Measurements from ENCODE around the gene TCEA3. TPM values are rescaled to one million over a fixed set of nuclear protein-coding genes. Genes with fewer than 3 reads are reported as not detected.

The TCEA3 gene
- total RNA-seq, 2 experiments from 2014 or later: 0.26 to 1.3 TPM

- H3K27me3 Mint-ChIP-seq: peaks cover 33% of the 10 kb centered on the region
- DNase-seq: no peak
- no peak overlapping the region for H3K4me3 Mint-ChIP-seq
- no peak for ATAC-seq
- H3K9me3 Mint-ChIP-seq (ENCODE audit: low read depth): no peaks in the 10 kb centered on the region
- no peak overlapping the region for H3K27ac Mint-ChIP-seq
- no peaks in the 10 kb centered on the region for H3K36me3 Mint-ChIP-seq
- CTCF ChIA-PET: no interaction called here
- peaks cover 5% of the 10 kb centered on the region for H3K4me1 Mint-ChIP-seq
These were observed 34.8 kb upstream of the TCEA3 start for GRCh38 chr1:23459338-23459757.

GRCh38 chr1:23456226-23456625 is 31.7 kb upstream of the TCEA3 start:
- no peak overlapping the region for H3K27ac Mint-ChIP-seq
- peaks cover 15% of the 10 kb centered on the region for H3K4me1 Mint-ChIP-seq
- CTCF ChIA-PET: no interaction called here
- ATAC-seq (no peak), DNase-seq (no peak)
- no peaks in the 10 kb centered on the region for H3K9me3 Mint-ChIP-seq (ENCODE audit: low read depth)
- H3K4me3 Mint-ChIP-seq: no peak overlapping the region
- H3K27me3 Mint-ChIP-seq: peaks cover 28% of the 10 kb centered on the region
- H3K36me3 Mint-ChIP-seq: no peaks in the 10 kb centered on the region

- CTCF ChIA-PET: no interaction called here
- no peak for ATAC-seq
These were observed 29.0 kb upstream of the TCEA3 start for GRCh38 chr1:23453455-23454000.

GRCh38 chr1:23452011-23452411 is 27.5 kb upstream of the TCEA3 start:
- CTCF ChIA-PET: no interaction called here
- Mint-ChIP-seq H3K9me3 (ENCODE audit: low read depth) (no peaks in the 10 kb centered on the region), H3K27me3 (peaks cover 8% of the 10 kb centered on the region), H3K4me3 (no peak overlapping the region), H3K36me3 (no peaks in the 10 kb centered on the region), H3K27ac (no peak overlapping the region), H3K4me1 (peaks cover 15% of the 10 kb centered on the region)
- ATAC-seq (peak; percentile 60), DNase-seq (no peak)

More at GRCh38 chr1:23453455-23454000, 29.0 kb upstream of the TCEA3 start:
- Mint-ChIP-seq H3K36me3 (no peaks in the 10 kb centered on the region), H3K9me3 (ENCODE audit: low read depth) (no peaks in the 10 kb centered on the region), H3K4me3 (no peak overlapping the region), H3K27ac (no peak overlapping the region), H3K27me3 (peaks cover 13% of the 10 kb centered on the region), H3K4me1 (peaks cover 15% of the 10 kb centered on the region)
- no peak for DNase-seq

- H3K4me3 Mint-ChIP-seq: no peak overlapping the region
- CTCF ChIA-PET: no interaction called here
- H3K4me1 Mint-ChIP-seq: peaks cover 14% of the 10 kb centered on the region
- H3K36me3 Mint-ChIP-seq: no peaks in the 10 kb centered on the region
- H3K9me3 Mint-ChIP-seq (ENCODE audit: low read depth): no peaks in the 10 kb centered on the region
- DNase-seq: no peak
- peaks cover 8% of the 10 kb centered on the region for H3K27me3 Mint-ChIP-seq
- no peak for ATAC-seq
- H3K27ac Mint-ChIP-seq: no peak overlapping the region
These were observed 26.9 kb upstream of the TCEA3 start for GRCh38 chr1:23451441-23451840.

- Mint-ChIP-seq H3K27me3 (peaks cover 8% of the 10 kb centered on the region), H3K9me3 (ENCODE audit: low read depth) (no peaks in the 10 kb centered on the region), H3K4me1 (peaks cover 10% of the 10 kb centered on the region), H3K4me3 (no peak overlapping the region), H3K27ac (no peak overlapping the region), H3K36me3 (no peaks in the 10 kb centered on the region)
- DNase-seq (no peak), ATAC-seq (no peak)
- CTCF ChIA-PET: no interaction called here
These were observed 26.3 kb upstream of the TCEA3 start for GRCh38 chr1:23450894-23451293.

GRCh38 chr1:23449958-23450357 is 25.4 kb upstream of the TCEA3 start:
- Mint-ChIP-seq H3K4me3 (no peak overlapping the region), H3K27ac (no peak overlapping the region), H3K4me1 (peaks cover 10% of the 10 kb centered on the region), H3K36me3 (no peaks in the 10 kb centered on the region), H3K27me3 (peaks cover under 1% of the 10 kb centered on the region), H3K9me3 (ENCODE audit: low read depth) (no peaks in the 10 kb centered on the region)
- no peak for DNase-seq
- CTCF ChIA-PET: no interaction called here
- no peak for ATAC-seq

GRCh38 chr1:23449306-23449705 is 24.8 kb upstream of the TCEA3 start:
- H3K27me3 Mint-ChIP-seq: no peaks in the 10 kb centered on the region
- no peak overlapping the region for H3K27ac Mint-ChIP-seq
- peaks cover 10% of the 10 kb centered on the region for H3K4me1 Mint-ChIP-seq

GRCh38 chr1:23448846-23449245 is 24.3 kb upstream of the TCEA3 start:
- H3K4me1 Mint-ChIP-seq: peaks cover 10% of the 10 kb centered on the region
- no peak for ATAC-seq
- no peak for DNase-seq
- H3K27ac Mint-ChIP-seq: no peak overlapping the region
- no peaks in the 10 kb centered on the region for H3K9me3 Mint-ChIP-seq (ENCODE audit: low read depth)
- no peaks in the 10 kb centered on the region for H3K27me3 Mint-ChIP-seq
- H3K36me3 Mint-ChIP-seq: no peaks in the 10 kb centered on the region
- H3K4me3 Mint-ChIP-seq: no peak overlapping the region
- CTCF ChIA-PET: no interaction called here

More at GRCh38 chr1:23449306-23449705, 24.8 kb upstream of the TCEA3 start:
- ATAC-seq (no peak), DNase-seq (no peak)
- no peaks in the 10 kb centered on the region for H3K9me3 Mint-ChIP-seq (ENCODE audit: low read depth)
- H3K36me3 Mint-ChIP-seq: no peaks in the 10 kb centered on the region
- H3K4me3 Mint-ChIP-seq: no peak overlapping the region
- CTCF ChIA-PET: no interaction called here

GRCh38 chr1:23446661-23447310 is 22.2 kb upstream of the TCEA3 start:
- H3K27me3 Mint-ChIP-seq: peaks cover 3% of the 10 kb centered on the region
- no peak for ATAC-seq
- H3K4me3 Mint-ChIP-seq: no peak overlapping the region
- peaks cover 3% of the 10 kb centered on the region for H3K4me1 Mint-ChIP-seq
- H3K27ac Mint-ChIP-seq: no peak overlapping the region
- DNase-seq: no peak
- H3K36me3 Mint-ChIP-seq: no peaks in the 10 kb centered on the region
- CTCF ChIA-PET: interaction anchor here (0.6 to 1.1 kb wide), 2 partner anchors 17 to 188 kb away, joined by 3 read pairs; no protein-coding TSS in a partner anchor
- no peaks in the 10 kb centered on the region for H3K9me3 Mint-ChIP-seq (ENCODE audit: low read depth)

GRCh38 chr1:23444596-23445390 is 20.2 kb upstream of the TCEA3 start:
- H3K27me3 Mint-ChIP-seq: peaks cover 3% of the 10 kb centered on the region
- ATAC-seq (no peak), DNase-seq (no peak)
- H3K4me1 Mint-ChIP-seq: no peaks in the 10 kb centered on the region
- CTCF ChIA-PET: interaction anchor here (0.9 kb wide), 1 partner anchor 41 kb away, joined by 3 read pairs; no protein-coding TSS in a partner anchor
- H3K4me3 Mint-ChIP-seq: no peak overlapping the region
- no peaks in the 10 kb centered on the region for H3K36me3 Mint-ChIP-seq
- no peaks in the 10 kb centered on the region for H3K9me3 Mint-ChIP-seq (ENCODE audit: low read depth)
- no peak overlapping the region for H3K27ac Mint-ChIP-seq

GRCh38 chr1:23444104-23444533 is 19.6 kb upstream of the TCEA3 start:
- ATAC-seq: no peak
- Mint-ChIP-seq H3K36me3 (no peaks in the 10 kb centered on the region), H3K4me1 (no peaks in the 10 kb centered on the region), H3K27ac (no peak overlapping the region), H3K27me3 (peaks cover 3% of the 10 kb centered on the region), H3K4me3 (no peak overlapping the region), H3K9me3 (ENCODE audit: low read depth) (no peaks in the 10 kb centered on the region)
- DNase-seq: no peak
- CTCF ChIA-PET: interaction anchor here (0.9 kb wide), 1 partner anchor 40 kb away, joined by 3 read pairs; no protein-coding TSS in a partner anchor

GRCh38 chr1:23442751-23443150 is 18.2 kb upstream of the TCEA3 start:
- H3K36me3 Mint-ChIP-seq: no peaks in the 10 kb centered on the region
- ATAC-seq (no peak), DNase-seq (no peak)
- CTCF ChIA-PET: interaction anchor here (1.7 kb wide), 1 partner anchor 39 kb away, joined by 5 read pairs; no protein-coding TSS in a partner anchor
- no peak overlapping the region for H3K4me3 Mint-ChIP-seq
- no peaks in the 10 kb centered on the region for H3K4me1 Mint-ChIP-seq
- H3K9me3 Mint-ChIP-seq (ENCODE audit: low read depth): no peaks in the 10 kb centered on the region
- peaks cover 3% of the 10 kb centered on the region for H3K27me3 Mint-ChIP-seq
- no peak overlapping the region for H3K27ac Mint-ChIP-seq
